Astrocyte of the spinal cord (primary cell): Measurements from ENCODE around the gene ESD.
"Not testable (repeated sequence)": the region's sequence is repeated elsewhere in the genome, so short reads cannot be mapped to it uniquely, and the experiment has no call there.

Source experiments
- DNase-seq: peaks from one replicate; pipeline ENCODE4 v3.0.0; 2011; ENCODE audit warnings: low read depth, low spot score
- H3K4me3 ChIP-seq: 2 replicates; pipeline ENCODE4 v1.5.1; 2011; ENCODE audit warnings: low read depth, mild to moderate bottlenecking, low read length, moderate library complexity
- in situ Hi-C: cut with HindIII; loops from 2 replicates; pipeline ENCODE4 v1.10.0; 2017; ENCODE audit warnings: low sequenced_read_pairs
- TF ChIP-seq, protein P1 (sequence below): IDR thresholded peaks from 2 replicates; pipeline ENCODE4 v1.5.1; 2012; ENCODE audit warnings: low read depth, mild to moderate bottlenecking, low read length, inconsistent platforms

Gene ESD

DNA sequence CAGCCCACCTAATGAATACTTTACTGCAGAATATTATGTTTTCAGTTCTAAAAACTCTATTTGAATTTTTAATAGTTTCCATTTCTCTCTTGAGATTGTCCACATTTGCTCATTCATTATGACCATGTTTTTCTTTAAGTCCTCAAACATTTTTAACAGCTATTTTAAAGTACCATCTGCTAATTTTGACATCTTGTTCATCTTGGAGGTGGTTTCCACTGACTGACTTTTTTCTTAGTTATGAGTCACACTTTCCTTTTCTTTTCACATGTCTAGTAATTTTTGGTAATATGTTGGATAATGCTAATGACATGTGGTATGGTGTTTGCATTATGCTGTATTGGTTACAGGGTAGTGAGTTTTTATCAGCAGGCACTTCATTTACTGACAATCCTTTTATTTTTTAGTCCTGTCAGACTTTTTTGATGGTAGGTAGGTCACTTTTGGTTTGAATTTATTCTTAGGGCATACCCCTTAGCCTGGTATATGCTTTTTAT lies 15.4 kb upstream of the ESD start:
- TF ChIP-seq, protein P1, sequence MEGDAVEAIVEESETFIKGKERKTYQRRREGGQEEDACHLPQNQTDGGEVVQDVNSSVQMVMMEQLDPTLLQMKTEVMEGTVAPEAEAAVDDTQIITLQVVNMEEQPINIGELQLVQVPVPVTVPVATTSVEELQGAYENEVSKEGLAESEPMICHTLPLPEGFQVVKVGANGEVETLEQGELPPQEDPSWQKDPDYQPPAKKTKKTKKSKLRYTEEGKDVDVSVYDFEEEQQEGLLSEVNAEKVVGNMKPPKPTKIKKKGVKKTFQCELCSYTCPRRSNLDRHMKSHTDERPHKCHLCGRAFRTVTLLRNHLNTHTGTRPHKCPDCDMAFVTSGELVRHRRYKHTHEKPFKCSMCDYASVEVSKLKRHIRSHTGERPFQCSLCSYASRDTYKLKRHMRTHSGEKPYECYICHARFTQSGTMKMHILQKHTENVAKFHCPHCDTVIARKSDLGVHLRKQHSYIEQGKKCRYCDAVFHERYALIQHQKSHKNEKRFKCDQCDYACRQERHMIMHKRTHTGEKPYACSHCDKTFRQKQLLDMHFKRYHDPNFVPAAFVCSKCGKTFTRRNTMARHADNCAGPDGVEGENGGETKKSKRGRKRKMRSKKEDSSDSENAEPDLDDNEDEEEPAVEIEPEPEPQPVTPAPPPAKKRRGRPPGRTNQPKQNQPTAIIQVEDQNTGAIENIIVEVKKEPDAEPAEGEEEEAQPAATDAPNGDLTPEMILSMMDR: no peak
- no peak for DNase-seq
- H3K4me3 ChIP-seq: no peak overlapping the region
- in situ Hi-C loops: no loop called here

DNA sequence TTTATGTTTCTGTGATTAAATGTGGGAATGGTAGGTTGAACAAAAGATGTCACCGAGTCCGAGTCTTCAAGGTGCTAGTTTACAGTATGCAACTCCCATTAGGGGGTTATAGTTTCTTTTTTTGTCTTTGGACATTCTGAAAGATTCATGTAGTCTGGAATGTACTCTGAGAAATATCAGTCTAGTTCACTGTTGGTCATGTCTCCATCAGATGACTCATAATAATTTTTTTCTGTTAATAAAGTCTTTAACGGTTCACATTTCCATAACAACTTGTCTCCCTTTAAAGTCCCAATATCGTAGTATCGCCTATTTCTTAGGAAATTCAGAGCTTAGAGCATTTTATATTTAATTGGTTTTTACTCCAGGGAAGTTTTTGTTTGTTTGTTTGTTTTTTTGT lies 13.5 kb upstream of the ESD start:
- TF ChIP-seq, protein P1: no peak
- no peak for DNase-seq
- in situ Hi-C loops: no loop called here
- no peak overlapping the region for H3K4me3 ChIP-seq

DNA sequence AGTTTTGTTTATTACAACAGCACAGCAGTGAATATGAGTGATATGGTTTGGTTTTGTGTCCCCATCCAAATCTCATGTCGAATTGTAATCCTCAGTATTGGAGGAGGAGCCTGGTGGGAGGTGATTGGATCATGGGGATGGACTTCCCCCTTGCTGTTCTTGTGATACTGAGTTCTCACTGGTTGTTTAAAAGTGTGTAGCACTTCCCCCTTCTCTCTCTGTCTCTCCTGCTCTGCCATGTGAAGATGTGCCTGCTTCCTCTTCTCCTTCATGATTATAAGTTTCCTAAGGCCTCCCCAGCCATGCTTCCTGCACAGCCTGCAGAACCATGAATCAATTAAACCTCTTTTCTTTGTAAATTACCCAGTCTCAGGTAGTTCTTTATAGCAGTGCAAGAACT lies 8.0 kb upstream of the ESD start:
- in situ Hi-C loops, DNase-seq, H3K4me3 ChIP-seq: not testable (repeated sequence)

DNA sequence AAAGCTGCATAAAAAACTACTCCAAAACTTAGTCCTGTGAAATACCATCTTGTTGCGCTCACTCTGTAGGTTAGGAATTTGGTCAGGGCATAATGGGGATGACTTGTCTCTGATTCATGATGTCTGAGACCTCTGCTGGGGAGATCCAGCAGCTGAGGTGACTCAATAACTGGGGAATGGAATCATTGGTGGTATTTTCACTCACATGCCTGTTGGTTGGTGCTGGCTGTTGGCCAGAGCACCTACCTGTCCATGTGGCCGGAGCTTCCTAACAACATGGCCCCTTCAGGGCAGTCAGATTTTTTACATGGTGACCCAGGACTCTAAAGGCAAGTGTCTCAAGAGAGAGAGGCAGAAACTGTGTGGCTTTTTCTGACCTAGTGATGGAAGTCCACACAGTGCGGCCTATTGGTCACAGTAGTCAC lies 7.4 kb upstream of the ESD start:
- in situ Hi-C loops: no loop called here
- TF ChIP-seq, protein P1: no peak
- H3K4me3 ChIP-seq: no peak overlapping the region
- DNase-seq: peak; percentile 95

DNA sequence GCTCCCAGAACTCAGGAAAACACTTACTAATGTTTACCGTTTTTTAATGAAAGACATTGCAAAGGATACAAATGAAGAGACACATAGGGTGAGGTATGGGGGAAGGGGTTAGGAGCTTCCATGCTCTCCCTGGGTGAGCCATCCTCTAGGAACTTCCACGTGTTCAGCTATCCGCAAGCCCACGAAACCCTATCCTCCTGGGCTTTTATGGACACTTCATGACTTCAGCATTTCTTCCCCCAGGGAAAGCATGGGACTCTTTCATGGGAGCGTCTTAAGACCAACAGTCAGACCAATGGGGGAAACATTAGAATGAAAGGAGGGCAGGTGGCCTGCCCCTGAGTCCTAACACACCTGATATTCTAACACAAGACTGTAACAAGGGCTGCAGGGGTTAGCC lies 6.6 kb upstream of the ESD start:
- peak; percentile 12 for DNase-seq
- no peak overlapping the region for H3K4me3 ChIP-seq
- TF ChIP-seq, protein P1: no peak
- in situ Hi-C loops: no loop called here

DNA sequence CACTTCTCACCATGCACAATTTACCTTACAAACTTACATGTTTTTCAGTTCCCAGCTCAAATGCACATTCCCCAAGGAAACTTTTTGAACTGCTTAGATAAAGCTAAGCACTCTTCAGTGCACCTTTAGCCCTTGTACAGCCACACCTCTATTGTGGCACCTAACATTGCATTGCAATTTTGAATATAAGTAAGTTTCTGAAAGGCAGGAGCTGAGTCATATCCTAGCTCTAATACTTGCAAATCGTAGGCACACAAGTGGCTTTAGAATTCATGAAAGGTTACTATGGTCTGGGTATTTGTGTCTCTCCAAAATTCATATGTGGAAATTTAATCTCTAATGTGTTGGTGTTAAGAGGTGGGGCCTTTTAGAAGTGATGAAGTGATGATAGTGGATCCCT lies 4.9 kb upstream of the ESD start:
- no peak for DNase-seq
- H3K4me3 ChIP-seq: no peak overlapping the region
- TF ChIP-seq, protein P1: no peak
- in situ Hi-C loops: no loop called here

DNA sequence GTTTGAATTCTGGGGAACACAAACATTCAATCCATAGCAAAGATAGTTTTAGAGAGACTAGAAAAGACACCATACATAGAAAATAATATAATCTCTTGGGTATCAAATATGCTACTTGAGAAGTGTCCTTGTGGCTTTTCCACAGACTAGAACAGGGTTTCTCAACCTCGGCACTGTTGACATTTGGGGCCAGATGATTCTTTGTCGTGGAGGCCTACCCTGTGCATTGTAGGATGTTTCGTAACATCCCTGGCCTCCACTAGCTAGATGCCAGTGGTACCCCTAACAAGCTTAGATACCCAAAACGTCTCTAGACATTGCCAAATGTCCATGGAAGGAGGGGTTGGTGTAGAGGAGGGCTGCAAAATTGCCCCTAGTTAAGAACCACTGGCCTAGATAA lies 2.2 kb upstream of the ESD start:
- DNase-seq: no peak
- TF ChIP-seq, protein P1: no peak
- H3K4me3 ChIP-seq: no peak overlapping the region
- in situ Hi-C loops: no loop called here
